GM19463 (cell line): ENCODE data around the gene CROCC.

Experiments used
- ATAC-seq: cut with Tn5 transposase; IDR thresholded peaks from one replicate; pipeline ENCODE4 v1.9.1; 2021; ENCODE audit warnings: mild to moderate bottlenecking, moderate library complexity; ENCODE audit not compliant: unreplicated experiment

CROCC gene

GRCh38 chr1:16967095-16967575 lies 45.4 kb downstream of the CROCC start:
- no peak for ATAC-seq

DNA sequence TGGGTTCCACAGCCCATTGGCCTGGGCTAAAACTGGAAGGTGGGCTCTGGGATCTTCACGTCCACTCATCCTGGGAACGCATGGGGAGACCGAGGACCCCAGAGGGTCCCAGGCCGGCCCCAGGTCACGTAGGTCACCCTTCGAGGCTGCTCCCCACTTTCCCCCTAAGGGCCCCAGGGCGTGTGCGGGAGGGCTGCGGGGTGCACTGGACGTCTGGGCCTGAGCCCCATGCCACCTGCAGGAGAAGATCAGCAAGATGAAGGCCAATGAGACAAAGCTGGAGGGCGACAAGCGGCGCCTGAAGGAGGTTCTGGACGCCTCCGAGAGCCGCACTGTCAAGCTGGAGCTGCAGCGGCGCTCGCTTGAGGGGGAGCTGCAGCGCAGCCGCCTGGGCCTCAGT lies 46.2 kb downstream of the CROCC start:
- no peak for ATAC-seq

- ATAC-seq, result no peak
Measured at GRCh38 chr1:16968372-16968771, 46.6 kb downstream of the CROCC start.

DNA sequence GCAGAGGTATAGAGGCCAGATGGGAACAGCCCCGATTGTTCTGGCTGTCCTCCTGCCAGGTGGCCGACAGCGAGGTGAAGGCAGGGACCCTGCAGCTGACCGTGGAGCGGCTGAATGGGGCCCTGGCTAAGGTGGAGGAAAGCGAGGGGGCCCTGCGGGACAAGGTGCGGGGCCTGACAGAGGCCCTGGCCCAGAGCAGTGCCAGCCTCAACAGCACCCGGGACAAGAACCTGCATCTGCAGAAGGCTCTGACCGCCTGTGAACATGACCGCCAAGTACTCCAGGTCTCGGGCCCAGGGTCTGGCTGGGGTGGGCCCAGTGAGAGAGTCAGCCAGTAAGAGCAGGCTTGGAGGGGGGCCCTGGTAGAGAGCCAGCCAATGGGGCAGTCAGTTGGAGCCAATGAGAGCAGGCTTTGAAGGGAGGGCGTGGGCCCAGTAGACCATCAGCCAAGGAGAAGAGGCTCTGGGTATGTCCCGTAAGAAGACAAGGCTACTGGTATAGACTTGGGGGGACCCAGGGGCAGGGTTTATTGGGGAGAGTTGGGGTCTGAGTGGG lies 47.4 kb downstream of the CROCC start:
- no peak for ATAC-seq

GRCh38 chr1:16969651-16970050 lies 47.9 kb downstream of the CROCC start:
- no peak for ATAC-seq

DNA sequence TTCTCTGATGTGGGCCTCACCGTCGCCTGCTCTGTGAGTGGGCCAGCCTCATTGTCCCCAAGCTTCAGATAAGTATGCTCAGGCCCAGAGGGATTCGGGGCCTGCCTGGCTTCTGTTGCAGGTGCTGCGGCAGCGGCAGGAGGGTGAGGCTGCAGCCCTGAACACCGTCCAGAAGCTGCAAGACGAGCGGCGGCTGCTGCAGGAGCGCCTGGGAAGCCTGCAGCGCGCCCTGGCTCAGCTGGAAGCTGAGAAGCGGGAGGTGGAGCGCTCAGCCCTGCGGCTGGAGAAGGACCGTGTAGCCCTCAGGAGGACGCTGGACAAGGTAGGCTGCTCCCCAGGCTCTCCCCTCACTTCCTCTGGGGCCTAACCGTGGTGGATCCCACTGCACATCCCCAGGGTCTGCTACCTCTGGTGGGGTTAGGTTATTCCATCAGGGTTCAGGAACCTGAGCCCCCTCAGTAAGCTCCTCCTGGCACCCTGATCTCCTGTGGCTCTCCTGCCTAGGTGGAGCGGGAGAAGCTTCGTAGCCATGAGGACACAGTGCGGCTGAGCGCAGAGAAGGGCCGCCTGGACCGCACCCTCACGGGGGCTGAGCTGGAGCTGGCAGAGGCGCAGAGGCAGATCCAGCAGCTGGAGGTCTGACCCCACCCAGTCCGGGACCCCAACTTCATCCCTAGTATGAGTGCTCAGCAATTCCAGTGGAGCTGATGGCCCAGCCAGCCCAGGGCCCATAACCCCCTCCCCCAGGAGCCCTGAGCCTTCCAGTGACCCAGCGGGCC lies 48.6 kb downstream of the CROCC start:
- ATAC-seq, result no peak

DNA sequence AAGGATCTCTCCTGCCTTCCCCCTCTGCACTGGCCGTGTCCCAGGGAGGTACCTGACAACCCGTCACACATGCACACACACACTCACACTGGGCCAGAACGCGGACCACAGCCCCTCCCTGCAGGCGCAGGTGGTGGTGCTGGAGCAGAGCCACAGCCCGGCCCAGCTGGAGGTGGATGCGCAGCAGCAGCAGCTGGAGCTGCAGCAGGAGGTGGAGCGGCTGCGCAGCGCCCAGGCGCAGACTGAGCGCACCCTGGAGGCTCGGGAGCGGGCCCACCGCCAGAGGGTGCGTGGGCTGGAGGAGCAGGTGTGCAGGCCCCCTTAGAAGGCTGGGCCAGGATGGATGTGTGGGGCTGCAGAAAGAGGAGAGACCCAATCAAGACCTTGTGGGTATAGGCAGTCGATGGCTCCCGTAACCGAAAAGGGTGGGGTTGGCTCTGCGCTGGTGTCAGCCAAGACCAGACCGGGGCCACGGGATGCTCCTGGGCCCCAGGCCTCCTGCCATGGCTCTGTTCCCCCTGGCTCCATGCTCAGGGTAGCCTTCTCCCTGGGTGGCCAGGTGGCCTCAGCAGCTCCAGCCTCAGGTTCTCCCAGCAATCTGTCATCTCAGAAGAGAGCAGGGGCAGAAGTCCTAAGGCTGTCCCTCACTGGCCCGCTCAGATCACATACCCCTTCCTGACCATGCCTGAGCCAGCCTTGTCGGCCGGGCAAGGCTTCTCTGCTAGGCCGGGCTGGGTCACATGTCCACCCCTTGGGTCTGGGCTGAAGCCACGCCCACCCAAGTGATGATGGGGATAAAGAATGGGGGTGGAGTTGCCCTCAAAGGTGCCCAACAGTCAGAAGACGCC lies 49.8 kb downstream of the CROCC start:
- ATAC-seq, result no peak

DNA sequence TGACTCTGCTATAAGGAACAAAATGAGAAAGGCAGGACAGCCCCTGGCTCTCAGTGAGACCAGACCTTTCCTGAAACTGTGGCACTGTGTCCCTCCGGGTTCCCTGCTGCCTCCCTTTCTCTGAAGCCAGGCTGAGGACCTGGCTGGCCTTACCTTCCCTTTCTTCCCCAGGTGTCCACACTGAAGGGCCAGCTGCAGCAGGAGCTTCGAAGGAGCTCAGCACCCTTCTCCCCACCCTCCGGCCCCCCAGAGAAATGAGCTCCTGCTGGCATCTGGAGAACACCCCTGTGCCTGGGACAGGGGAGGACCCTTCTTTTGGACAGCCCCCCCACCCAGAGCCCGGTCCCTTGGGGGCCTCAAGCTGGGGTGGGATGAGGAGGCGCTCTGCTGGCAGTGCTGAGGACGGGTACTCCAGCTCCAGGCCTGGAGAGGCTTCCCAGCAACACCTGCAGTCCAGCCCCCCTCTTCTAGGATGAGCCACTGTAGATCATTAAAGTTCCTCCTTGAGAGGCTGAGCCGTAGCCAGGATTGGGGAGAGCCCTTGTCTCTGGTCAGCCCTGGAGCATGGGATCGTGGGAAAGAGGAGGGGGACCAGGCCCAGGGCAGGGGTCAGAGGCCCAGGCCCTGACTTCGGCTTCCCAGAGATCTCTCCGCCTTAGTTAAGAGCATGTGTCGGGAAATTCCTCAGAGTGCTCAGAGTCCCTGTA lies 50.6 kb downstream of the CROCC start:
- ATAC-seq, result no peak

- no peak for ATAC-seq
Measured at GRCh38 chr1:16973215-16973614, 51.5 kb downstream of the CROCC start.

DNA sequence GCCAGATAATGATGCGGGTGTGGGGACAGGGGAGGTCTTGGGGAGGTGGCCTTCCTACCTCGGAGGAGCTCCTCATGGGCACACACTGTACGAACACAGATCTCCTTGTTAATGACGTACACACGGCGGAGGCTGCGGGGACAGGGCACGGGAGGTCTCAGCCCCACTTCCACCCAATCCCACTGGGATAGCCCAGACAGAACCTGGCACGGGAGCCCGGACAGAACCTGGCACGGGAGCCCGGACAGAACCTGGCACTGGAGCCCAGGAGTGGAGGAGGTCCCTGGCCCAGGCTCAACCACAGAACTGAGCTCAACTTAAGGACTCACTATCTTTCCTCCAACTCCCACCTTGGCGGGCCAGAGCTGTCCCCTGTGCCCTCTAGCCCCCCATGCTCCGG lies 53.5 kb downstream of the CROCC start:
- ATAC-seq, result no peak

DNA sequence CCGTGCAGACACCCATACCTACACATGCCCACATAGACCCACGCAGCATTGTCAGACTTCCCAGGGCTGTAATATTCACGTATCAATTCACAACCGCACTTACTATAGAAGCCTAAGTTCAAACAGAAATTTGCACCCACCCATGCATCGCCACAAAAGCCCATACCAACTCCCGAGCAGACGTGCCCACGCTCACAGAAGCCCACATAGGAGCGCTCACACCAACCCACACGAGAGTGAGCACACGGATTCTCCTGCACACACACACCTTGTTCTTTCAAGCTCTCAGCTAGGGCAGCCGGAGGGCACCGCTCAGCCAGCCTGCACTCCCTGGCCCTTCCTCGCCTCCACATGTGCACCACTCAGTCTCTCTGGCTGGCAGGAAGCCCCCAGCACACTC lies 54.1 kb downstream of the CROCC start:
- ATAC-seq, result no peak

- ATAC-seq, result no peak
Measured at GRCh38 chr1:16976966-16977365, 55.2 kb downstream of the CROCC start.

DNA sequence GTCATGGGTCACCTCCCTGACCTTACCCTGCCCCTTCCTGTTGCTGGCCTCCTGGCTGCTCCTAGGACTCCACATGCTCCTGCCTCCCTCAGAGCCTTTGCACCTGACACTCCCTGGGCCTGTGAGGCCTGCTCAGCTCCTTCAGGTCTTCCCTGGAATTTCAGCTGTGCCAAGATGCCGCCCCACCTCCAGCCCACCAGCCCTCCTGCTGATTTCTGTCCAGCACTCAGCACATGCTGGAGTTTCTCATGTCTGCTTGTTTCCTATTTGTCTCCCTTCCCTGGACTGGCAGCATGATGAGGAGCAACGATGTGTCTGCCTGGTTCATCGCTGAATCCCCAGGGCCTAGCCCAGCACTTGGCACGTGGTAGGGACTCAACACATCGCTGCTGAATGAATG lies 55.6 kb downstream of the CROCC start:
- ATAC-seq, result no peak

DNA sequence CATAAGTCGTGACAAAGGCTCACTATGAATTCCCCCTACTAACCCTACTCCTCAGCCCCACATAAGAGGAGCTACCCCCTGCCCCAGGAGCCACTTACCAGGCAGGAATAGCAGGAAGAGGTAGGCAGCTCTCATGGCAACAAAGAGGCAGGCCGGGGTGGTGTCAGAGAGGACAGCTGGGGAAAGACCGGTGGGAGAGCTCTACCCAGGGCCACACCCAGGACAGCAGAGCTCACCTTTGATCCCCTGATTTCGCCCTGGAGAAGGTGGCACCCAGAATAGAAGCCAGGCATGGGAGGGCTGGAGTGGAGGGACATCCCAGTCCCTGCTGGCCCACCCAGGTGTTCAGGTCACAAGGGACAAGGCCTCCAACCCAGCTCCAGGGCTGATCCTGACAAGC lies 56.4 kb downstream of the CROCC start:
- no peak for ATAC-seq

- no peak for ATAC-seq
Measured at GRCh38 chr1:16978567-16979474, 57.1 kb downstream of the CROCC start.

- ATAC-seq, result no peak
Measured at GRCh38 chr1:16979475-16980327, 58.0 kb downstream of the CROCC start.

DNA sequence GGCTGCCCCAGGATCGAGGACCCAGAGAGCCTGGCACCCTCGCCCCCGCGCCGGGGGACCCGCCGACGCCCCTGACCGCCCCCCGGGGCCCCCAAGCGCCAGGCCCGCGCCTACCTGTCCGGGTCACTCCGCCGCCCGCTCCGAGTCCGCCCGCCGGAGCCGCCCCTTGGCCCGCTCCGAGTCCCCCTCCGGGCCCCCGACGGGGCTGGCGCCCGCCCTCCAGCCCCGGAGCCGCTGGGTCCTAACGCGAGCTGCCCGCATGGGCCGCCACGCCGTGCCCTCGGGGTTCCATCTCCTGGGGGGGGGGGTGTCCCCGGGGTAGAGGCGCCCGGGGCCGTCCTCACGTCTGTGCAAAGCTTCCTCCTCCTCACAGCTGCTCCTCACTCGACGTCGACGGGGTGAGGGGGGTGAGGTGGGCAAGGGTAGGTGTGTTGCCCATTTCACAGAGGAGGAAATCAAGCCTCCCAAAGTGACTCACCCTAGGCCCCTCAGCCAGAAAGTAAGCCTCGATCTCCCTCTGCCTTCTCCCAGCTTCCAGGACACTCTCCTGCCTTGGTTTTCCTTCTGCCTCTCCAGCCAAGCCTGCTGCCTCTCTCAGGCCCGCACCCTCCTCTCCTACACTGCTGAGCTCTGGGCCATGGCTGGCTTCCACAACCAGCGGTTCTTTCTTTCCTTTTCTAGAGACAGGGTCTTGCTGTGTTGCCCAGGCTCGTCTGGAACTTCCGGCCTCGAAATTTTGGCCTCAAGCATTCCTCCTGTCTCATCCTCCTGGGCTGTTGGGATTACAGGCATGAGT lies 58.9 kb downstream of the CROCC start, which contains the start of gene MFAP2:
TSS of gene MFAP2 (minus strand) at position 148 of the 796 bp plus-strand sequence. CDS start 2,347 bp downstream, outside the sequence.
- no peak for ATAC-seq

- ATAC-seq, result no peak
Measured at GRCh38 chr1:16981269-16981849, 59.6 kb downstream of the CROCC start.
